ENCODE data around the gene TAS2R50. TPM values are rescaled to one million over a fixed set of nuclear protein-coding genes. Genes with fewer than 3 reads are reported as not detected.

Gene TAS2R50
- total RNA-seq, 2 donors from 2014 or later: 0.86 to 0.98 TPM

GRCh38 chr12:10940389-10940788 is 46.3 kb downstream of the TAS2R50 start:
- Histone ChIP-seq H3K9ac (ENCODE audit: low read depth in 2 of 2, low read length in 2 of 2) (no peak overlapping the region), H3K4me1 (no peaks in the 10 kb centered on the region), H3K9me3 (no peaks in the 10 kb centered on the region), H3K27me3 (no peaks in the 10 kb centered on the region), H3K27ac (no peak overlapping the region), H3K4me3 (no peak overlapping the region), H3K36me3 (no peaks in the 10 kb centered on the region)
- DNase-seq: no peak
- intact Hi-C loops (cut with DNase I): no loop called here
- TF ChIP-seq CTCF (IDR thresholded peaks at IDR 0.05): no peak

GRCh38 chr12:10939163-10939562 is 47.5 kb downstream of the TAS2R50 start, which contains the start of gene TAS2R14:
TAS2R14 (minus strand) TSS chr12:10939263; CDS start chr12:10939207, 56 bp downstream.
- Histone ChIP-seq H3K36me3 (no peaks in the 10 kb centered on the region), H3K27me3 (no peaks in the 10 kb centered on the region), H3K4me1 (no peaks in the 10 kb centered on the region), H3K9ac (ENCODE audit: low read depth in 2 of 2, low read length in 2 of 2) (no peak within 1 kb of the TSS), H3K27ac (no peak within 1 kb of the TSS), H3K4me3 (no peak within 1 kb of the TSS), H3K9me3 (no peaks in the 10 kb centered on the region)
- DNase-seq: no peak
- intact Hi-C loops (cut with DNase I): no loop called here
- no peak for TF ChIP-seq CTCF (IDR thresholded peaks at IDR 0.05)

- H3K27me3 ChIP-seq: no peaks in the 10 kb centered on the region
- no peak overlapping the region for H3K27ac ChIP-seq
- H3K9me3 ChIP-seq: no peaks in the 10 kb centered on the region
- H3K36me3 ChIP-seq: no peaks in the 10 kb centered on the region
- H3K4me1 ChIP-seq: no peaks in the 10 kb centered on the region
- H3K9ac ChIP-seq (ENCODE audit: low read depth in 2 of 2, low read length in 2 of 2): no peak overlapping the region
- no peak for DNase-seq
- TF ChIP-seq CTCF (IDR thresholded peaks at IDR 0.05): no peak
- intact Hi-C loops (cut with DNase I): no loop called here
- no peak overlapping the region for H3K4me3 ChIP-seq
Measured at GRCh38 chr12:10936506-10936905, 50.2 kb downstream of the TAS2R50 start.

Other genes with a start within 250 kb of the TAS2R50 start
- not detected for gene TAS2R7, start 184.3 kb downstream of the TAS2R50 start, total RNA-seq
- gene TAS2R8, start 179.6 kb downstream of the TAS2R50 start, total RNA-seq: not detected
- gene TAS2R9, start 176.7 kb downstream of the TAS2R50 start, total RNA-seq: not detected
- gene TAS2R10, start 160.6 kb downstream of the TAS2R50 start, total RNA-seq: not detected
- gene PRR4, start 137.4 kb downstream of the TAS2R50 start, total RNA-seq: 1 to 10 TPM in 1 of 2 donors, under 1 TPM in 1; 0.72 to 1.0 TPM
- 10 to 100 TPM in 1 of 2 donors, 1 to 10 TPM in 1; 7.4 to 12.3 TPM for gene PRH1, start 102.7 kb downstream of the TAS2R50 start, total RNA-seq
- gene TAS2R13, start 77.3 kb downstream of the TAS2R50 start, total RNA-seq: 1 to 10 TPM in 1 of 2 donors, under 1 TPM in 1; 0.91 to 1.0 TPM
- gene PRH2, start 57.7 kb downstream of the TAS2R50 start, total RNA-seq: not detected
- 1 to 10 TPM; 1.3 to 1.8 TPM for gene TAS2R14, start 47.6 kb downstream of the TAS2R50 start, total RNA-seq
- gene TAS2R20, start 11.4 kb upstream of the TAS2R50 start, total RNA-seq: 1 to 10 TPM; 1.0 to 1.2 TPM
- gene TAS2R19, start 35.7 kb upstream of the TAS2R50 start, total RNA-seq: 1 to 10 TPM; 1.6 to 1.9 TPM
- 1 to 10 TPM; 2.0 TPM for gene TAS2R31, start 44.5 kb upstream of the TAS2R50 start, total RNA-seq
- under 1 TPM; 0.48 to 0.84 TPM for gene TAS2R46, start 75.4 kb upstream of the TAS2R50 start, total RNA-seq
- under 1 TPM in 1 of 2 donors, not detected in 1; 0.82 TPM for gene TAS2R43, start 105.4 kb upstream of the TAS2R50 start, total RNA-seq
- gene TAS2R30, start 147.7 kb upstream of the TAS2R50 start, total RNA-seq: 1 to 10 TPM; 1.4 to 2.0 TPM
- gene SMIM10L1, start 184.3 kb upstream of the TAS2R50 start, total RNA-seq: 10 to 100 TPM in 1 of 2 donors, 1 to 10 TPM in 1; 7.9 to 10.2 TPM
- not detected for gene TAS2R42, start 200.0 kb upstream of the TAS2R50 start, total RNA-seq